Measurements from ENCODE around the gene TMBIM4.

DNA sequence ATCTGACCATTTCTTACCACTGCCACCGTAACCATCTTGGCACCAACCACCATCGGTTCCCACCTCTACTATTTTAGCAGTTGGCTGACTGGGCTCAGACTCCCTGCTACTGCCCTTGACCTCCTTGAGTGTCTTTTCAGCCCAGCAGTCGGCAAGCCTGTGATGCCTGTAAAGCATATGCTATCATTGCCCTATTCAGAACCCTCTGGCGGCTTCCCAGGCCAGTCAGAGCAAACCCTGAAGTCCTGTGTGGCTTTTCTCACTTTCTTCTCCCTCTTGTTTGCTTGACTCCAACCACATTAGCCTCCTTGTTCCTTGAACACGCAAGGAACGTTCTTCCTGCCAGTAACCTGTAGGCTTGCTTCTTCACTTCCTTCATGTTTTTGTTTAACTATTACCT lies 25.4 kb upstream of the TMBIM4 start:
- no peak for TF ChIP-seq EZH2phosphoT487 (IDR thresholded peaks at IDR 0.05; ENCODE audit: borderline replicate concordance, low read depth, low read length)
- TF ChIP-seq, protein P1, sequence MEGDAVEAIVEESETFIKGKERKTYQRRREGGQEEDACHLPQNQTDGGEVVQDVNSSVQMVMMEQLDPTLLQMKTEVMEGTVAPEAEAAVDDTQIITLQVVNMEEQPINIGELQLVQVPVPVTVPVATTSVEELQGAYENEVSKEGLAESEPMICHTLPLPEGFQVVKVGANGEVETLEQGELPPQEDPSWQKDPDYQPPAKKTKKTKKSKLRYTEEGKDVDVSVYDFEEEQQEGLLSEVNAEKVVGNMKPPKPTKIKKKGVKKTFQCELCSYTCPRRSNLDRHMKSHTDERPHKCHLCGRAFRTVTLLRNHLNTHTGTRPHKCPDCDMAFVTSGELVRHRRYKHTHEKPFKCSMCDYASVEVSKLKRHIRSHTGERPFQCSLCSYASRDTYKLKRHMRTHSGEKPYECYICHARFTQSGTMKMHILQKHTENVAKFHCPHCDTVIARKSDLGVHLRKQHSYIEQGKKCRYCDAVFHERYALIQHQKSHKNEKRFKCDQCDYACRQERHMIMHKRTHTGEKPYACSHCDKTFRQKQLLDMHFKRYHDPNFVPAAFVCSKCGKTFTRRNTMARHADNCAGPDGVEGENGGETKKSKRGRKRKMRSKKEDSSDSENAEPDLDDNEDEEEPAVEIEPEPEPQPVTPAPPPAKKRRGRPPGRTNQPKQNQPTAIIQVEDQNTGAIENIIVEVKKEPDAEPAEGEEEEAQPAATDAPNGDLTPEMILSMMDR (conservative IDR thresholded peaks at IDR 0.05; ENCODE audit: low read length): no peak
